ENCODE results near the gene FAM228A. TPM values are rescaled to one million over a fixed set of nuclear protein-coding genes. Genes with fewer than 3 reads are reported as not detected.

Gene FAM228A
- total RNA-seq, 1 experiment from 2014 or later, result not detected

DNA sequence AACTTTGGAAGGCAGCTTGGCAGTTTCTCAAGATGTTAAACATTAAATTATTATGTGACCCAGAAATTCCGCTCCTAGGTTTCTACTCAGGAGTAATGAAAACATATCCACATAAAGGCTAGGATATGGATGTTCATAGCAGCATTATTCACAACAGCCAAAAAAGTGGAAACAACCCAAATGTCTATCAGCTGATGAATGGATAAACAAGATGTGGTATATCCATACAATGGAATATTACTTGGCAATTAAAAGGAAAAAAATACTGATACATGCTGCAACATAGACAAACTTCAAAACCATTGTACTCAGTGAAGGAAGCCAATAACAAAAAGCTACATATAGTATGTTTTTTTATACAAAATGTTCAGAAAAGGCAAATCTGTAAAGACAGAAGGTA is 12.4 kb upstream of the FAM228A start:
- no peak for ATAC-seq
- intact Hi-C loops (cut with micrococcal nuclease), result no loop called here
- POLR2A ChIA-PET (ENCODE audit: unreplicated experiment), result no interaction called here
- no peak overlapping the region for H3K9ac ChIP-seq (ENCODE audit: low read length)
- no peak overlapping the region for H3K4me3 ChIP-seq (ENCODE audit: low read length)
- BruUV-seq (replicated peaks), result no TSS peak
- no peak overlapping the region for H3K27ac ChIP-seq (ENCODE audit: low read length)
- H4K20me1 ChIP-seq (ENCODE audit: low read length), result no peaks in the 10 kb centered on the region
- H3K4me2 ChIP-seq (ENCODE audit: low read length), result no peak overlapping the region
- H3K27me3 ChIP-seq (ENCODE audit: low read length), result no peaks in the 10 kb centered on the region
- no peaks in the 10 kb centered on the region for H3F3A ChIP-seq (ENCODE audit: low read length, unreplicated experiment)
- 0 out of 2 replicates have a peak, but pooled peaks cover 5% of the 10 kb centered on the region for H3K9me3 ChIP-seq (ENCODE audit: low read length)
- H3K4me1 ChIP-seq (ENCODE audit: insufficient read depth, low read length), result no peaks in the 10 kb centered on the region
- no peak overlapping the region for H2AFZ ChIP-seq (ENCODE audit: low read length)
- TF ChIP-seq, protein P1, sequence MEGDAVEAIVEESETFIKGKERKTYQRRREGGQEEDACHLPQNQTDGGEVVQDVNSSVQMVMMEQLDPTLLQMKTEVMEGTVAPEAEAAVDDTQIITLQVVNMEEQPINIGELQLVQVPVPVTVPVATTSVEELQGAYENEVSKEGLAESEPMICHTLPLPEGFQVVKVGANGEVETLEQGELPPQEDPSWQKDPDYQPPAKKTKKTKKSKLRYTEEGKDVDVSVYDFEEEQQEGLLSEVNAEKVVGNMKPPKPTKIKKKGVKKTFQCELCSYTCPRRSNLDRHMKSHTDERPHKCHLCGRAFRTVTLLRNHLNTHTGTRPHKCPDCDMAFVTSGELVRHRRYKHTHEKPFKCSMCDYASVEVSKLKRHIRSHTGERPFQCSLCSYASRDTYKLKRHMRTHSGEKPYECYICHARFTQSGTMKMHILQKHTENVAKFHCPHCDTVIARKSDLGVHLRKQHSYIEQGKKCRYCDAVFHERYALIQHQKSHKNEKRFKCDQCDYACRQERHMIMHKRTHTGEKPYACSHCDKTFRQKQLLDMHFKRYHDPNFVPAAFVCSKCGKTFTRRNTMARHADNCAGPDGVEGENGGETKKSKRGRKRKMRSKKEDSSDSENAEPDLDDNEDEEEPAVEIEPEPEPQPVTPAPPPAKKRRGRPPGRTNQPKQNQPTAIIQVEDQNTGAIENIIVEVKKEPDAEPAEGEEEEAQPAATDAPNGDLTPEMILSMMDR (conservative IDR thresholded peaks at IDR 0.05; ENCODE audit: low read depth, low read length), result no peak
- TF ChIP-seq EZH2phosphoT487 (IDR thresholded peaks at IDR 0.05; ENCODE audit: borderline replicate concordance, low read length) (no peak), EZH2 (IDR thresholded peaks at IDR 0.05; ENCODE audit: low read length, unreplicated experiment) (no peak)
- no peaks in the 10 kb centered on the region for H3K36me3 ChIP-seq (ENCODE audit: low read depth, low read length)
- DNase-seq, result no peak
- CTCF ChIA-PET, result no interaction called here
- no peaks in the 10 kb centered on the region for H3K9me2 ChIP-seq (replicated peaks; ENCODE audit: low read length)
- no peaks in the 10 kb centered on the region for H3K79me2 ChIP-seq (ENCODE audit: low read length)

DNA sequence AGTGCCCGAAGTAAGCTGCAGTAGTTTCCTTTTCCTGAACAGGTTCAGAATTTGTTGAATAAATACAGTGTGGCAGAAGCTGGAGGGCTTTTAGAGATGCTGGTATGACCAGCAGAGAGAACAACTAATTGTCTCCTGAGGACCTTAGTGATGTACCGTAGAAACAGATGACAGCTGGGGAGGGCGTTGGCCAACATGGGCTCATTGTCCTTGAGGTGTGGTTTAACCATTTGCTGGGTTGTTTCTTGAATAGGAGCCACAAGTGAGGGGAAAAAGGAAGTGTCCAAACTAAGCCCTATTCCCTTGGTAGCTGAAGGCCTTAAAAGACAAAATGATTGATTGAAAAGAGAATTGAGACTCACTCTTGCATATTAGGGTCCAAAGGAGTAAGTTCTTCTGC is 11.7 kb upstream of the FAM228A start:
- no peaks in the 10 kb centered on the region for H3K9me2 ChIP-seq (replicated peaks; ENCODE audit: low read length)
- H3K4me2 ChIP-seq (ENCODE audit: low read length), result no peak overlapping the region
- ATAC-seq (no peak), DNase-seq (no peak)
- H3K4me1 ChIP-seq (ENCODE audit: insufficient read depth, low read length), result no peaks in the 10 kb centered on the region
- H3K36me3 ChIP-seq (ENCODE audit: low read depth, low read length), result no peaks in the 10 kb centered on the region
- H2AFZ ChIP-seq (ENCODE audit: low read length), result no peak overlapping the region
- no peaks in the 10 kb centered on the region for H3F3A ChIP-seq (ENCODE audit: low read length, unreplicated experiment)
- H3K4me3 ChIP-seq (ENCODE audit: low read length), result no peak overlapping the region
- H3K9me3 ChIP-seq (ENCODE audit: low read length), result 0 out of 2 replicates have a peak, but pooled peaks cover 5% of the 10 kb centered on the region
- H3K9ac ChIP-seq (ENCODE audit: low read length), result no peak overlapping the region
- CTCF ChIA-PET, result no interaction called here
- BruUV-seq (replicated peaks), result no TSS peak
- no peaks in the 10 kb centered on the region for H3K79me2 ChIP-seq (ENCODE audit: low read length)
- TF ChIP-seq EZH2 (IDR thresholded peaks at IDR 0.05; ENCODE audit: low read length, unreplicated experiment) (no peak), EZH2phosphoT487 (IDR thresholded peaks at IDR 0.05; ENCODE audit: borderline replicate concordance, low read length) (no peak)
- TF ChIP-seq, protein P1 (conservative IDR thresholded peaks at IDR 0.05; ENCODE audit: low read depth, low read length), result no peak
- POLR2A ChIA-PET (ENCODE audit: unreplicated experiment), result no interaction called here
- H4K20me1 ChIP-seq (ENCODE audit: low read length), result no peaks in the 10 kb centered on the region
- H3K27ac ChIP-seq (ENCODE audit: low read length), result no peak overlapping the region
- intact Hi-C loops (cut with micrococcal nuclease), result loop anchor here (1.0 kb wide), 1 partner anchor 79 kb away; the partner anchor contains the start of gene TP53I3
- no peaks in the 10 kb centered on the region for H3K27me3 ChIP-seq (ENCODE audit: low read length)

DNA sequence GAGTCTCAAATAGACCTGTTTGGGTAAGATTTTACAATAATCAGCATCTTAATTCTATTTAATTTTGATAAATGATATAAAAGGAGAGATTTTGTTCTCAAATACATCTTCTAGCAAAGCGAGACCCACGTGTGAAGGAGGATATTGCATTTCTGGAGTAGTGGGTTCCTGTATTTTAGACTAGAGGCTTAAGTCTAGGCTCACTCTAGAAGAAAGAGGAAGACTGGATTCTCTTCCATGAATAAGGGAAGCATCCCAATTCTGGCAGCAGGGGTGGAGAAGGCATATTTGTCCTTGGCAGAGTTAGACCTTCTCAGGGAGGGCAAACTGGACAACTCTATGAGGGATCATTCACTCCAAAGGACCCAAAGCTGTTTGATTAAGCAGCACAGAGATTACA is 11.3 kb upstream of the FAM228A start:
- CTCF ChIA-PET, result no interaction called here
- no peak for ATAC-seq
- intact Hi-C loops (cut with micrococcal nuclease), result loop anchor here (1.0 kb wide), 1 partner anchor 79 kb away; the partner anchor contains the start of gene TP53I3

More for the DNA sequence above, 11.3 kb upstream of the FAM228A start:
- DNase-seq, result no peak
- H3K9me3 ChIP-seq (ENCODE audit: low read length), result 0 out of 2 replicates have a peak, but pooled peaks cover 5% of the 10 kb centered on the region
- H3K4me3 ChIP-seq (ENCODE audit: low read length), result no peak overlapping the region
- no peak overlapping the region for H2AFZ ChIP-seq (ENCODE audit: low read length)
- H3K9ac ChIP-seq (ENCODE audit: low read length), result no peak overlapping the region
- no peak overlapping the region for H3K4me2 ChIP-seq (ENCODE audit: low read length)
- H3K36me3 ChIP-seq (ENCODE audit: low read depth, low read length), result no peaks in the 10 kb centered on the region
- TF ChIP-seq EZH2phosphoT487 (IDR thresholded peaks at IDR 0.05; ENCODE audit: borderline replicate concordance, low read length) (no peak), EZH2 (IDR thresholded peaks at IDR 0.05; ENCODE audit: low read length, unreplicated experiment) (no peak)
- TF ChIP-seq, protein P1 (conservative IDR thresholded peaks at IDR 0.05; ENCODE audit: low read depth, low read length), result no peak
- H3K9me2 ChIP-seq (replicated peaks; ENCODE audit: low read length), result no peaks in the 10 kb centered on the region
- POLR2A ChIA-PET (ENCODE audit: unreplicated experiment), result no interaction called here
- H3K27me3 ChIP-seq (ENCODE audit: low read length), result no peaks in the 10 kb centered on the region
- H4K20me1 ChIP-seq (ENCODE audit: low read length), result no peaks in the 10 kb centered on the region
- H3F3A ChIP-seq (ENCODE audit: low read length, unreplicated experiment), result no peaks in the 10 kb centered on the region
- no peaks in the 10 kb centered on the region for H3K79me2 ChIP-seq (ENCODE audit: low read length)
- no peaks in the 10 kb centered on the region for H3K4me1 ChIP-seq (ENCODE audit: insufficient read depth, low read length)
- no peak overlapping the region for H3K27ac ChIP-seq (ENCODE audit: low read length)
- no TSS peak for BruUV-seq (replicated peaks)
